Amygdala (tissue), 56 donors: ENCODE results near the gene TPRKB.
"Not testable (repeated sequence)": the region's sequence is repeated elsewhere in the genome, so short reads cannot be mapped to it uniquely, and the experiment has no call there.

Experiments
- DNase-seq, 56 donors: peaks; one replicate each; lab custom pipeline; 2025; lab: John Stamatoyannopoulos, UW

Gene TPRKB

DNA sequence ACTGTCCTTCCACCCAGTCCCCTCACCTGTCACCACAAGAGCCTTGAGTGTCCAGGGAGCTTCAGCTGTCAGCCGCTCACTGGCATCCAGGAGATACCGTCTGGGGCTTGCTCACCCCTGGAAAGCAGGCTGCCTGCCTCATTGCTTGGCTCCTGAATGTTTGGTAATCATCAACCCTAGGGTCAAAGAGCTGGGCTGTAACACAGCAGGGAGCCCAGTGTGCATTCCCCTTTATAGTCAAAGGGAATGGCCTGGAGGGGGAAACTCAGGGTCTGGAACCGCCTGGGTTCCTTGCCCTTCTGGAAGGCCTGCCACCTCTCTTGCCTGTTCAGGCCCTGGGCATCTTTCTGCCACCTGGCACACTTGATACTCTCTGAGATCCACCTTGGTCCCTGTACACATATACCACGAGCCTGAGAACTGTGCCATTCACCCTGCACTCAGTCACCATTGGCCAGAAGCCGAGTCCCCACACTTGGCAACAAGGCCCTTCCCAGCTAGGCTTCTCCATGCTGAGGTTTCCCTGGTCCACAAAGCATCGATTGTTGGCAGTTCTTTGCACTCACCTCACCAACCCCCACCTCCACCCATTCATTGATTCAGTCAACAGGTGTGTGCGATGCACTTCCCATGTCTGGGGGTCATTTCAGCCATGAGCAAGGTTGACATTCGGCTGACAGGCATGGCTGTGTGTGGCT is 35.0 kb downstream of the TPRKB start:
- DNase-seq: no peak

DNA sequence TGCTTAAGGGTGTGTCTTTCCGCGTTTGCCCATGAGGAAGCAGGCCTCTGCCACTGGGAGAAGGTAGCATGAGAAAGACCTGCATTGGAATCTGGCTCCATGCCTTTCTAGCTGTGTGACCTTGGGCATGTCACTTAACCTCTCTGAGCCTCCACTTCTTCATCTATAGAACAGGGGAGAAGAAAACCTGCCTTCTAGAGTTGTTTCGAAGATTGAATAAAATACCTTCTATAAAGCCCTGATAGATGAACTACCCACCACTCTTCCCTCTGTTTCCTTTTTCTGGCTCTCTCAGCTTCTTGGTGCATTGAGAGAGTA is 35.7 kb downstream of the TPRKB start:
- not testable (repeated sequence) for DNase-seq

DNA sequence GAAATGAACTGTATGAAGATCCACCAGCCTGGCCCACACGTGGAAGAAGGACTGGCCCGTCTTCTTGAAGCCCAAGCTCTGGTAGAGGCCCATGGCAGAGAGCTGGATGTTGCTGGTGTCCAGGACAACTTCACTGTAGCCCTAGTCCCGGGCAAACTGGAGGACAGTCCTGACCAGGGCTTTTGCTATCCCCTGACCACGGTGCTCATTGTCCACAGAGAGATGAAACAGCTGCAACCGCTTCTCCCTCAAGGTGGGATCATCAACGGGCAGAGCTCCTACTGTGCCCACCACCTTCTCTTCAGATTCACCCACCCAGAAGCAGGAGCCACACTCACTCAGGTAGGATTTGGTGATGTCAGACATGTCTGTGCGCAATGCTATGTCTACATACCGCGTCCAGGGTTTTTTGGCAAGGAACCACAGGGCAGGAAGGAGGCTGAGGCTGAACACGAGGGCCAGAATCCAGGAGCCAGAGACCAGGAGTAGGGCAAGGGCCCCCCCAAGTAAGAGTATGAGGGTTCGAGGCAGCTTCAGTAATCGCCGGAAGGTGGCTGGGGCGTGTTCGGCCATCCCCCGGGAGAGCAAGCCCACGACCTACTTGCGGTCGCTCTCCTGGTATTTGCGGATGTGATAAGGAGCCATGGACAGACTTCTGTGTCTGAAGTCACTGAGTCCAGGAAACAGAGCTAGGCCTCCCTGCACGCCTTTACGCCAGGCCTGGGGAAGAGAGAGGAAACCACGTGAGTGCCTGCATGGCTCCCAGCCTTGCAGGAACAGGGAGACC is 36.3 kb downstream of the TPRKB start:
- no peak for DNase-seq

DNA sequence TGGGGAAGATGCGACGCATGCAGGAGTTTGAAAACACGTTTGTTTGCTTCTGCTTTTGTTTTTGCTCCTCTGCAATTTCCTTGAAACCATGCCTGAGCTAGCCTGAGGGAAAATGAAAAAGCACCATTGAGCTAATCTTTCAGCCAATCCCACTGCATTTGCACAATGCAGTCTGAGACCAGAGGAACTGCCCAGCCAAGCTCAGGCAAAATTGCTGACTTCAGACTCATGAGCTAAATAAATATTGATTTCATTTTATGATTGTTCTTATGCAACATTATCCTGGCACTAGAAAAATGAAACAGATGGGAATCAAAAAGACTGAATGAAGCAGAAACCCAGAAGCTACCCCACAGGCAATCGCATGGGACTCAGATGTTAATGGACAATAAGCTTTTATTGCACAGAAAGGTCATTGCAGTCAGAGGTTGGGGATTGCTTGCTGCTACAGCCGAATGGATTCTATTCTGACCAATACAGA is 37.0 kb downstream of the TPRKB start:
- DNase-seq: peak in 3 of 56 donors; percentile 4 to 19 (median 9)

DNA sequence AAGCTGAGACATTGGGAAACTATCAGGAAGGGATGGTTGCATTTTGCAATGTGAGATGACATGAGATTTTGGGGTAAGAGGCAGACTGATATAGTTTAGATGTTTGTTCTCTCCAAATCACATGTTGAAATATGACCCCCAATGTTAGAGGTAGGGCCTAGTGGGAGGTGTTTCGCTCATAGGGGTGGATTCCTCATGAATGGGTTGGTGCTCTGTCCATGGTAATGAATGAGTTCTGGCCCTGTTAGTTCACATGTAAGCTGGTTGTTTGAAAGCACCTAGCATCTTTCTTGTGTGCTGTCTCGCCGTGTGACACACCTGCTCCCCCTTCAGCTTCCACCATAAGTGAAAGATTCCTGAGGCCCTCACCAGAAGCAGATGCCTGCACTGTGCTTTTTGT is 37.7 kb downstream of the TPRKB start:
- no peak for DNase-seq

DNA sequence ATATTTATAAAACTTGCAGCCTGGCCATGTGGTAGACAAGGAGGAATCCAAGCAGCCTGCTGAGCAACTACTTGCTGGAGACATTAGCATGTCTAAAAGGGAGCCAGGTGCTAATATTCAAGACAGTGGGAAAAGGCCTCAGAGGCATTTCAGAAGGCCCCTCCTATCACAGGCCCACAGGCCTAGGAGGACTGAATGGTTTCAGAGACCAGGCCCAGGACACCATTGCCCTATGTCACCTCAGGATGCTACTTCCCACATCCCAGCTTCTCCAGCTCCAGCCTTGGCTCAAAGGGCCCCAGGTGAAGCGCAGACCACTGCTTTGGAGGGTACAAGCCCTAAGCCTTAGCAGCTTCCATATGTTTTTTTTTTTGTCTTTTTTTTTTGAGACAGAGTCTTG is 39.0 kb downstream of the TPRKB start:
- DNase-seq: no peak

DNA sequence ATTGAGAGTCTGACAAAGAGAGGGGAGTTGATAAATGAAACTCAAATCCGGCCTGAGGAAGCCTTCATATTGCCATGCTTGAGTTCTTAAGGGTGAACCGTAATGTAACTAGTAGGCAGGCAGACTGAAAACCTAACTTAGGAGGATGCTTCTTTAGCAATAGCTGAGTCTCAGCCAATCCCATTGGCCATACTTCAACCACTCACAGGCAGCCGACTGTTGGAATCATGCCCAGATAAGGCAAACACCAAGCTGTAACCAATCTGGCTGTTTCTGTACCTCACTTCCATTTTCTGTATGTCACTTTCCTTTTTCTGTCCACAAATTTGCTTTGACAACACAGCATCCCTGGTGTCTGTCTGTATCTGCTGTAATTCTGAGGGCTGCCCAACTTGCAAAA is 39.5 kb downstream of the TPRKB start:
- DNase-seq: no peak

DNA sequence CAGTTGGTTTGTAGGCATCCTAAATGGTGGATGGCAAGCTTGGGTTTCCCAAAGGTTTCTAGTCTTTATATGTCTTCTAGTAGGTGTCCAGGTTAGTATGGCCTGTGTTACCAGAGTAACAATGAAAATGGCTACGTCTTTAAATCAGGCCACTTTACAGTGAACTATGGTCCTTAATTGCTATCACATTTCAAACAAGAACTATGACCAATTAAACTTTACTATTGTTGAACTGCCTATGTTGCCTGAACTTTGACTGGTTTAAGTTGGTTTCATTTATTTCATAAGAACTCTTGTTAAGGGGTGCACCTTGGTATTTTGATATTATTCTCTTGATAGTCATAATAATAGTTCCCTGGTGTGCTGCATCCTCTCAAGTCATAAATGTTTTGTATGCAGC is 40.2 kb downstream of the TPRKB start:
- DNase-seq: not testable (repeated sequence)

DNA sequence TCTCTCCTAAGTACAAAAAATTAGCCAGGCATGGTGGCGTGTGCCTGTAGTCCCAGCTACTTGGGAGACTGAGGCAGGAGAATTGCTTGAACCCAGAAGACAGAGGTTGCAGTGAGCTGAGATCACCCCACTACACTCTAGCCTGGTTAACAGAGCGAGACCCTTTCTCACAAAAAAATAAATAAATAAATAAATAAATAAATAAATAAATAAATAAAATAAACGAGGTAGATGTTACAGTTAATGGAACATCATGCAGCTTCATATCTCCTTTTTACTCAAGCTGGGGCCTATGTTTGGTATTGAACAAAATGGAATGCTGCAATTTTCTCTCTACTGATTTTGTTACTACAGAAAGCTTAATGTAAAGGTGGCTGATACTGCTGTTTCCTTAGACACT is 40.6 kb downstream of the TPRKB start:
- DNase-seq: not testable (repeated sequence)

DNA sequence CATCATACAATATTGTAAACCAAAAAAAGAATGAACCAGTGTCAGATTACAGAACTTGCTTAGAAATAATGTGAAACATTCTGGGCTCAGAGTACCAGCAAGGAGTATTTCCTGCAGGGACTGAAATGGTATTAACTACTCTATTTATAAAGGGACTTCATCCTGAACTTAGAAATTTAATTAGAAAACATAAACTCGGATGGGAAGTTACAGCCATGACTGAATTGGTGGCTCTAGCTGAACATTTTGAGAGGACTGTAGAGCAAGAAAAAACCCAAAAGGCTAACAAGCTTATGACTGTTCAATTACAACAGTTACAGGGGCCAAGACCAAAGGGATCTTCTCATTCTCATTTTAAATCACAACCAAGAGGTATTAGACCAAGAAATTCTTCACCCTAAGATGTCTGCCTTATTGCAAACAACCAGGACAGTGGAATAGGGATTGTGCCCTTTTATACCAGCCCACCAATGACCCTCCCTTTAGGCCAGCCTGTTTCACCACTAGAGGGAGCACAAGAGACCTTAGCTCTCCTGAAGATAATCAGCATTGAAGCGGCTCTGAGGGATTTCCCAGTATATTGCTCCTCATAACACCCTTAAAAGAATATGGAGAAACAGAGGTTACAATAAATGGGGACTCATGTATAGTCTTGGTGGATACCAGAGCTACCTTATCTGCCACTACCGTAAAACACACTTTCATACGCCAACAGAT is 46.6 kb downstream of the TPRKB start:
- DNase-seq: not testable (repeated sequence)

DNA sequence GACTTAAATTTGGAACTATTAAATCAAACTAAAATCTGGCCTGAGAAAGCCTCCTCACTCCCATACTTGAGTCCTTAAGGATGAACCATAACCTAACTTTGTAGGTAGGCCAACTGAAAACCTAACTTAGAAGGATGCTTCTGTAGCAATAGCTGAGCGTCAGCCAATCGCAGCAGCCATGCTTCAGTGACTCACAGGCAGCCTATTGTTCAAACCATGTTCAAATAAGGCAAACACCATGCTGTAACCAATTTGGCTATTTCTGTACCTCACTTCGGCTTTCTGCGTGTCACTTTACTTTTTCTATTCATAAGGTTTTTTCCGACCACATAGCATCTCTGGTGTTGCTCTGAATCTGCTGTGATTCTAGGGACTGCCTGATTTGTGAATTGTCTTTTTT is 48.7 kb downstream of the TPRKB start:
- not testable (repeated sequence) for DNase-seq

DNA sequence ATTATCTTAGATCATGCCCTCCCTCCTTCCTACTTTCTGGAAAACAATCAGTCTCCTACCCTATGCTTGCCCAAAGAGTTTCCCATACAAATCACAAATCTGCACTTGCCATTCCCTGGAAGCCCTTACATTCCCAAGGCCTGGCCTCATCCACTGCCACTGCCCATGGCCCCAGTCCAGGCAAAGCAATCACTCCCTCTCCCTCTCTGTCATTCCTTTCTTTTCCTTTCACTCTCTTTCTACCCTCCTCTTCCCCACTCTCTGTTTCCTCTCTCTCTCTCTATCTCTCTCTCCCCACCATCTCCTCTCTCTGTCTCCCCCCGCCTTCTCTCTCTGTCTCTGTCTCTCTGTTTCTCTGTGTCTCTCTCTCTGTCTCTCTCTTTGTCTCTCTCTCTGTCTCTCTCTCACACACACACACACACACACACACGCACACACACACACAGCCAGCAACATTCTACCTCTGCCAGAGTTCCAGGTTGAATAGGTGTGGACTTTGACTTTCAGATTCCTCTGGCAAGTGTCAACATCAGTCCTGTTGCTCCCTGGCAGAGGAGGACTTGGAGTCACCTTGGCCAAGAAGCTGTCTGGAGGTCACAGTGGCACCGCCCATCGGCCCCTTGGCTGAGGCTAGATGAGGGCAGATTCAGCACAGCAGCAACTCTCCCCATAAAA is 51.2 kb downstream of the TPRKB start:
- no peak for DNase-seq

DNA sequence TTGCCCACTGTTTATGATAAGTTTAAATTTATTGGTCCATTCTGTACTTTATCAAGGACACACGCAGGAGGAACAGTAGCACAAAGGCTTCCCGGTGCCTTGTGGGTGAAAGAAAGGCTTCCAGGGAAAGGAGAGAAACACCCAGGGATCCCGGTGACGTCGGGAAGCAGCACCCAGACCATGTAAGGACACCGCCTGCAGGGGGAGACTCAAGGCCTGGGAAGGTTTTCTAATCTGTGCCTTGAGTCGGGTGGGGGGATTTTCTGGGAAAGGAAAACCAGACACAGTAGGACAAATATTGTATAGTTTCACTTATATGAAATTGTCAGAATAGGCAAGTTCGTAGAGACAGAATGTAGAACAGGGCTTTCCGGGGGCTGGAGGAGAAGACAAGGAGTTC is 52.2 kb downstream of the TPRKB start:
- DNase-seq: not testable (repeated sequence)

DNA sequence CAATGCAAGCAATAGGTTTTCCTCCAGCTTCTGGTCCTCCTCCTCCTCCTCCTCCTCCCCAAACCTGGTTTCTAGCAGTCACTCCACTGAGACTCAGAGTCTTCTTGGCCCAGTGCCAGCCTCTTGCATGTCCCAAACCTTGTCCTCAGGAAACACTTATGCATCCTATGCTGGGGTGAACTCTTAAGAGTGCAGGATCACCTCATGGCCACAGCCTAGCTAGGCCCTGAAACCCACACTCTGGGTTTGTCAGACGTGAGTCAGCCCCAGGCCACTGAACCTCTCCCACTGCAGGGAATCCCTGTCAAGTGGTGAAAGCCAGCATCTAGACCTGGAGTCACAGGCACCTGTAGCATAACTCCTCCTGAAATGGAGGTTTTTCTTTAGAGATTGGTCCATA is 52.8 kb downstream of the TPRKB start:
- DNase-seq: not testable (repeated sequence)

DNA sequence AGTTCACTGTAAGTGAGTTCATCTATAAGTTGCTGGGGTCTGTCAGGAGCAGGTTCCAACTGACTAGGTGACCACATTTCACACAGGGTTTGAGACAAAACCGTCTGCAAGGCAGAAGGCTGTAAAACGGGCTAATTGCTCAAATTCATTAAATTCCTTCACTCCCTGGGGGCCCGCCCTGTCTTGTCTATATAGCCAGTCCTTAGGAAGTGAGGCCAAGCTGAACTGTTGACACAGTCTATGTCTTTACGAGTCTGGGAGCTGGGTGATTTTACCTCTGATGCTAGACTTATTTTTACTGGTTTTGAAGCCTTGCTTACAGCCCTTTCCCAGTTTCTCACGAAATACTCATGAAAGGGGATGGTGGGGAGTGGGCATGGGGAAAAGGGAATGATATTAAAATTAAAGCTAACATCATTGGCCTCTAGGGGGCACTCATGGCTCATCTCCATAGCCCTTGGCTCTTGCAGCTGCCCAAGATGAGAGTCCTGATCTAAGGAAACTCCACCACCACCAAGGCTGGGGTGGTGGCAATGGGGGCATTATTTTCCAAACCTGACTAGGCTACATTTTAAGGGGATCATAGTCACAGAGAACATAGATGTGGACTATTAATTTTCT is 57.1 kb downstream of the TPRKB start:
- DNase-seq: peak in 1 of 56 donors; percentile 7
